Activated T-helper 1 cell treated with Interleukin-2 at 50 U/mL for 16 hours (primary cell): ENCODE measurements around the gene GCDH.
"Not testable (repeated sequence)": the region's sequence is repeated elsewhere in the genome, so short reads cannot be mapped to it uniquely, and the experiment has no call there.

Experiments used
- DNase-seq: peaks from one replicate; pipeline ENCODE4 v3.0.0-alpha.2; 2020; ENCODE audit warnings: low read depth

GCDH gene

GRCh38 chr19:12872941-12873890 lies 17.7 kb upstream of the GCDH start:
- DNase-seq, result peak; percentile 33

GRCh38 chr19:12873891-12874745 lies 16.8 kb upstream of the GCDH start:
- DNase-seq, result no peak

- DNase-seq, result no peak
Measured at GRCh38 chr19:12875086-12875485, 15.9 kb upstream of the GCDH start.

GRCh38 chr19:12880551-12881171 lies 10.3 kb upstream of the GCDH start:
- no peak for DNase-seq

GRCh38 chr19:12881172-12881808 lies 9.7 kb upstream of the GCDH start, which contains the start of gene DNASE2:
Gene DNASE2, minus strand, starts transcription at chr19:12881449. Its CDS starts 74 bp downstream, at chr19:12881375.
- DNase-seq, result peak; percentile 79

GRCh38 chr19:12882589-12882988 lies 8.4 kb upstream of the GCDH start:
- DNase-seq, result no peak

- no peak for DNase-seq
Measured at GRCh38 chr19:12884202-12884601, 6.8 kb upstream of the GCDH start.

GRCh38 chr19:12884627-12884925 lies 6.4 kb upstream of the GCDH start:
- no peak for DNase-seq

- DNase-seq, result peak; percentile 79
Measured at GRCh38 chr19:12884926-12885748, 5.8 kb upstream of the GCDH start.

- DNase-seq, result no peak
Measured at GRCh38 chr19:12885749-12886650, 5.0 kb upstream of the GCDH start.

GRCh38 chr19:12886651-12886968 lies 4.3 kb upstream of the GCDH start:
- DNase-seq, result no peak

GRCh38 chr19:12886969-12887747 lies 3.8 kb upstream of the GCDH start, which contains the start of gene KLF1:
Gene KLF1, minus strand, starts transcription at chr19:12887201. Its CDS starts 61 bp downstream, at chr19:12887140.
- DNase-seq, result no peak

GRCh38 chr19:12888006-12888603 lies 2.9 kb upstream of the GCDH start:
- DNase-seq, result no peak

- not testable (repeated sequence) for DNase-seq
Measured at GRCh38 chr19:12890299-12890786, 617 bp upstream of the GCDH start.

GRCh38 chr19:12891553-12892021 lies 627 bp downstream of the GCDH start:
- no peak for DNase-seq

- no peak for DNase-seq
Measured at GRCh38 chr19:12893582-12893981, 2.6 kb downstream of the GCDH start.

- DNase-seq, result no peak
Measured at GRCh38 chr19:12896460-12896859, 5.5 kb downstream of the GCDH start.

- no peak for DNase-seq
Measured at GRCh38 chr19:12899891-12900518, 9.0 kb downstream of the GCDH start.
